Type B pancreatic cell (in vitro differentiated cells): ENCODE measurements around the gene MYMX. TPM values are rescaled to one million over a fixed set of nuclear protein-coding genes. Genes with fewer than 3 reads are reported as not detected.
A peak's percentile ranks its signal among the peaks of the same experiment; 100 is the strongest.
"Not testable (repeated sequence)": the region's sequence is repeated elsewhere in the genome, so short reads cannot be mapped to it uniquely, and the experiment has no call there.

ENCODE experiments used
- DNase-seq: peaks from one replicate; pipeline ENCODE4 v3.0.0; 2021; ENCODE audit warnings: mixed read lengths; ENCODE audit not compliant: unreplicated experiment; ENCODE audit errors: extremely low spot score
- H3K27ac Mint-ChIP-seq: 2 replicates; pipeline ENCODE4 v1.8.0; 2021; ENCODE audit warnings: mild to moderate bottlenecking, mixed read lengths
- H3K27me3 Mint-ChIP-seq: 2 replicates; pipeline ENCODE4 v1.8.0; 2021; ENCODE audit warnings: mixed read lengths
- H3K36me3 Mint-ChIP-seq: 2 replicates; pipeline ENCODE4 v1.8.0; 2021; ENCODE audit warnings: mixed read lengths
- H3K4me1 Mint-ChIP-seq: one replicate; pipeline ENCODE4 v1.8.0; 2021; ENCODE audit warnings: mixed read lengths; ENCODE audit not compliant: unreplicated experiment
- H3K4me3 Mint-ChIP-seq: 2 replicates; pipeline ENCODE4 v1.8.0; 2021; ENCODE audit warnings: mild to moderate bottlenecking, mixed read lengths
- H3K9me3 Mint-ChIP-seq: 2 replicates; pipeline ENCODE4 v1.8.0; 2021; ENCODE audit warnings: mixed read lengths
- CTCF ChIP-seq: fragments of 200-600 bp; sonication (generic); conservative IDR thresholded peaks from 2 replicates; pipeline ENCODE4 v1.5.0; 2021; ENCODE audit warnings: antibody characterized with exemption, mild to moderate bottlenecking
- total RNA-seq: library from RNA; stranded (reverse); gene quantifications from 2 replicates; pipeline ENCODE4 v1.2.1, GENCODE V29; 2021; ENCODE audit warnings: low replicate concordance

Gene MYMX
- total RNA-seq, 1 donor from 2014 or later, result 0.53 TPM

- no peaks in the 10 kb centered on the region for H3K36me3 Mint-ChIP-seq
- no peaks in the 10 kb centered on the region for H3K9me3 Mint-ChIP-seq
- no peak for TF ChIP-seq CTCF
- H3K4me1 Mint-ChIP-seq, result peaks cover 7% of the 10 kb centered on the region
- H3K27ac Mint-ChIP-seq, result no peak overlapping the region
- DNase-seq, result no peak
- no peak overlapping the region for H3K4me3 Mint-ChIP-seq
- peaks cover 5% of the 10 kb centered on the region for H3K27me3 Mint-ChIP-seq
Observed at GRCh38 chr6:44183783-44184182, 32.9 kb upstream of the MYMX start.

- H3K9me3 Mint-ChIP-seq, H3K4me1 Mint-ChIP-seq, H3K36me3 Mint-ChIP-seq, DNase-seq, H3K27ac Mint-ChIP-seq, H3K4me3 Mint-ChIP-seq, H3K27me3 Mint-ChIP-seq: not testable (repeated sequence)
Observed at GRCh38 chr6:44185356-44185755, 31.4 kb upstream of the MYMX start.

GRCh38 chr6:44185953-44186634, 30.6 kb upstream of the MYMX start:
- peaks cover 5% of the 10 kb centered on the region for H3K27me3 Mint-ChIP-seq
- H3K4me1 Mint-ChIP-seq, result peaks cover 7% of the 10 kb centered on the region
- no peaks in the 10 kb centered on the region for H3K9me3 Mint-ChIP-seq
- H3K36me3 Mint-ChIP-seq, result no peaks in the 10 kb centered on the region
- DNase-seq, result no peak
- H3K27ac Mint-ChIP-seq, result peak overlapping the region; percentile 39
- H3K4me3 Mint-ChIP-seq, result no peak overlapping the region
- no peak for TF ChIP-seq CTCF

- DNase-seq, result no peak
- Mint-ChIP-seq H3K27me3 (peaks cover 5% of the 10 kb centered on the region), H3K4me1 (peaks cover 7% of the 10 kb centered on the region), H3K27ac (peak overlapping the region; percentile 39), H3K4me3 (no peak overlapping the region), H3K36me3 (no peaks in the 10 kb centered on the region), H3K9me3 (no peaks in the 10 kb centered on the region)
- no peak for TF ChIP-seq CTCF
Observed at GRCh38 chr6:44186635-44187025, 30.1 kb upstream of the MYMX start.

GRCh38 chr6:44188819-44189218, 27.9 kb upstream of the MYMX start:
- H3K36me3 Mint-ChIP-seq, result no peaks in the 10 kb centered on the region
- H3K27me3 Mint-ChIP-seq, result peaks cover 10% of the 10 kb centered on the region
- no peak overlapping the region for H3K4me3 Mint-ChIP-seq
- H3K4me1 Mint-ChIP-seq, result peaks cover 17% of the 10 kb centered on the region
- no peaks in the 10 kb centered on the region for H3K9me3 Mint-ChIP-seq
- no peak for DNase-seq
- no peak overlapping the region for H3K27ac Mint-ChIP-seq
- TF ChIP-seq CTCF, result no peak

GRCh38 chr6:44189257-44189656, 27.5 kb upstream of the MYMX start:
- Mint-ChIP-seq H3K27ac (no peak overlapping the region), H3K36me3 (no peaks in the 10 kb centered on the region), H3K4me3 (no peak overlapping the region), H3K9me3 (no peaks in the 10 kb centered on the region), H3K4me1 (peaks cover 17% of the 10 kb centered on the region), H3K27me3 (peaks cover 10% of the 10 kb centered on the region)
- TF ChIP-seq CTCF, result no peak
- no peak for DNase-seq
